Astrocyte (in vitro differentiated cells and primary cell): Measurements from ENCODE around the gene POTEI.
"Not testable (repeated sequence)": the region's sequence is repeated elsewhere in the genome, so short reads cannot be mapped to it uniquely, and the experiment has no call there.

ENCODE experiments used
- EZH2 ChIP-seq: IDR thresholded peaks from 2 replicates; pipeline ENCODE4 v1.6.1; 2012; ENCODE audit warnings: mild to moderate bottlenecking, low read length, inconsistent platforms; ENCODE audit not compliant: insufficient read depth
- TF ChIP-seq, protein P1 (sequence below): IDR thresholded peaks from 2 replicates; pipeline ENCODE4 v1.5.1; 2011; ENCODE audit warnings: low read depth, mild to moderate bottlenecking, inconsistent platforms, low read length, moderate library complexity; ENCODE audit not compliant: insufficient read depth

DNA sequence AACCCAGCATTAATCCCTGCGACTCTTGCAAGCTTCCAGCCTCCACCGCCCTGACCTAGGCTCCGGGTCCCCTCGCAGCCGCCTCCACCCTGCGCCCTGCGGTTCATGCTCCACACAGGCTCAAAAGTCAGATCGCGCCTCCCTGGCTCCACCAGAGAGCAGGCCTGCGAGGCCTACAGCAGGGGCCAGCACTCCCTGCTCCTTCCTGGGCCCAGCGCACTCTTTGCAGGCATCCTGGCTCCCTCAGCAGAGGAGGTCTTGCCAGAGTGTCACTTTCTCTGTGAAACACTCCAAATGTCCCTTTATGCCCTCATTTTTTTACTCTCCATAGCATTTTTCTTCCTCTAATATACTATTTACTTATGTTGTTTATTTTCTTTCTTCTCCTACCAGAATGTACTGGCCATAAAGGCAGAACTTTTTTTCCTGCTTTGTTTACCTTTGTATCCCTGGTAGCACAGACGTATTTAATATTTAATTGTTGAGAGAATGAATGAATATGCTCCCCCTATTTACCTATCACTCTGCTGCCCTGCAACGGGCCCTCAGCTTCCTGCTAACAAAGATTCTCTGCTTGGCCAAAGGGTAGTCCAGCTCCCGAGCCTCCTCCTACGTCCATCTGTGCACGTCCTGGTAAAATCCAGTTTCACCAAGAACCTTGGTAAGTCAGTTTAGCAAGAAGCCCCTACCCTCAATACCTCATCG is 2.8 kb upstream of the POTEI start:
- TF ChIP-seq, protein P1, sequence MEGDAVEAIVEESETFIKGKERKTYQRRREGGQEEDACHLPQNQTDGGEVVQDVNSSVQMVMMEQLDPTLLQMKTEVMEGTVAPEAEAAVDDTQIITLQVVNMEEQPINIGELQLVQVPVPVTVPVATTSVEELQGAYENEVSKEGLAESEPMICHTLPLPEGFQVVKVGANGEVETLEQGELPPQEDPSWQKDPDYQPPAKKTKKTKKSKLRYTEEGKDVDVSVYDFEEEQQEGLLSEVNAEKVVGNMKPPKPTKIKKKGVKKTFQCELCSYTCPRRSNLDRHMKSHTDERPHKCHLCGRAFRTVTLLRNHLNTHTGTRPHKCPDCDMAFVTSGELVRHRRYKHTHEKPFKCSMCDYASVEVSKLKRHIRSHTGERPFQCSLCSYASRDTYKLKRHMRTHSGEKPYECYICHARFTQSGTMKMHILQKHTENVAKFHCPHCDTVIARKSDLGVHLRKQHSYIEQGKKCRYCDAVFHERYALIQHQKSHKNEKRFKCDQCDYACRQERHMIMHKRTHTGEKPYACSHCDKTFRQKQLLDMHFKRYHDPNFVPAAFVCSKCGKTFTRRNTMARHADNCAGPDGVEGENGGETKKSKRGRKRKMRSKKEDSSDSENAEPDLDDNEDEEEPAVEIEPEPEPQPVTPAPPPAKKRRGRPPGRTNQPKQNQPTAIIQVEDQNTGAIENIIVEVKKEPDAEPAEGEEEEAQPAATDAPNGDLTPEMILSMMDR, result not testable (repeated sequence)
- not testable (repeated sequence) for TF ChIP-seq EZH2
